Fibroblast of skin of left biceps (primary cell): ENCODE data around the gene ARHGEF28.

Experiments
- DNase-seq, 2 experiments: peaks; one replicate each; pipeline ENCODE4 v3.0.0-alpha.2; 2013; ENCODE audit warnings: low read depth in 2 of 2

Gene ARHGEF28

GRCh38 chr5:73962801-73963425, 336.9 kb downstream of the ARHGEF28 start:
- peak; percentile 42 to 47 for DNase-seq

DNA sequence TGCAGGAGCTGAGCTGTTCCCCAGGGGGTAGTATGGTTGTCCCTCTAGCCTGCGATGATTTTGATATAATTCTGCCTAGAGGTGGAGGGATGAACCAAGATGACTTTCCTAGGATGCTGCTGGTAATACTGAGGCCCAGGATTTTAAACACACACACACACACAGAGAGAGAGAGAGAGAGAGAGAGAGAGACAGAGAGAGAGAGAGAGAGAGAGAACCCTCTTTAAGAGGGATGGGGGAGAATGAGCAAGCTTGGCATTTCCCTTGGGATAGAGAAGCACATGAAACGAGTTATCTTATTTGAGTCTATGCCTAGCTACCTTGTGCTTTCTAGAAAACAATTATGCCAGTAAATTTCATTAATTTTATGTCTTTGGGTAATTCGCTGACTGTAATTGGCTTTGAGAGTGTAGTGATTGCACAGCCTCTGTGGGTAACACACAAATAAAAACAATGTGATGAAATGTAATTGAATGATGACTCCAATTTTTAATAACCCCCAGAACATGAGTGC, 338.4 kb downstream of the ARHGEF28 start:
- DNase-seq = no peak

- DNase-seq = no peak
These were observed 340.5 kb downstream of the ARHGEF28 start for GRCh38 chr5:73966451-73966850.

DNA sequence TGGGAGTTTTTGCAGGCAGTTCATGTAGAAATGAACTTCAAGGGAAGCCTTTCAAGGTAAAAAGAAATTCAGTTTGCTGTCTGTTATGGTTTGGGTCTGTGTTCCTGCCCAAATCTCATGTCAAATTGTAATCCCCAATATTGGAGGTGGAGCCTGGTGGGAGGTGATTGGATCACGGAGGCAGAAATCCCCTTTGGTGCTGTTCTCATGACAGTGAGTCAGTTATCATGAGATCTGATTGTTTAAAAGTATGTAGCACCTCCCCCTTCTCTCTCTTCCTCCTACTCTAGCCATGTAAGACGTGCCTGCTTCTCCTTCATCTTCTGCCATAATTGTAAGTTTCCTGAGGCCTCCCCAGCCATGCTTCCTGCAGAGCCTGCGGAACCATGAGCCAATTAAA, 341.4 kb downstream of the ARHGEF28 start:
- DNase-seq = no peak

DNA sequence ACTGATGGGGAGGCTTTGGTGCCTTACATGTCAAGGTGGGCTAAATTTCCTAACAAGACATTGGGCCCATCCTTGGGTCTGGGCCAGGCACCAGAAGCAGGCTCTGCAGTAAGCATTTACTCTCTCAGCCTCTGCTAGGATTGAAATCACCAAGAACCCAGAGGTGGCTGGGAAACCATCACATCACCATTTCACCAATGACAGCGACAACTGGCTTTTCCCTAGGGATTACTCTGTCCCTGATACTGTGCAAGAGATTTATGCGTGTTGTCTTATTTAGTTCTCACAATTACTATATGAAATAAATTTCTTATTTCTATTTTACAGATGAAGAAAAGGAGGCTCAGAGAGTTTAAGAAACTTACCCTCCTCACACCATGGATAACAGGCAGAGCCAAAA, 342.2 kb downstream of the ARHGEF28 start:
- DNase-seq = no peak

- no peak for DNase-seq
These were observed 342.7 kb downstream of the ARHGEF28 start for GRCh38 chr5:73968729-73969128.

- DNase-seq = no peak
These were observed 343.4 kb downstream of the ARHGEF28 start for GRCh38 chr5:73969195-73970036.

DNA sequence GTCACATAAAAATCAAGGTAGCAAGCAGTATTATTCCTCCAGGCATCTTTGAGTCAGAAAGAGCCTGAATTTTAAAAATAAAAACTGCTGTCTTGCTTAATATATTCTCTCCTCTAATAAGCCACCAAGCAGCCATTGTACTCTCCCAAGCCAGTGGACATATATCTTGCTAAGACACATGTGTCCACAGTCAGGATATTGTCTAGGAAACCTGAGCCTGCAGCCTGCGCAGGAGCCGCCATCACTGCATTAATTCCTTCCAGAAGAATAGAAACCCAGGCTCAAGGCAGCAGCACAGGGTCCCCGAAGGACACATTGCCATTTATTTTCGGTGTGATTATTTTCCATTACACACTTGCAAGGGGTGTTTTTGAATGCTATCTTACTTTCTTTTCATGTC, 345.3 kb downstream of the ARHGEF28 start:
- no peak for DNase-seq

DNA sequence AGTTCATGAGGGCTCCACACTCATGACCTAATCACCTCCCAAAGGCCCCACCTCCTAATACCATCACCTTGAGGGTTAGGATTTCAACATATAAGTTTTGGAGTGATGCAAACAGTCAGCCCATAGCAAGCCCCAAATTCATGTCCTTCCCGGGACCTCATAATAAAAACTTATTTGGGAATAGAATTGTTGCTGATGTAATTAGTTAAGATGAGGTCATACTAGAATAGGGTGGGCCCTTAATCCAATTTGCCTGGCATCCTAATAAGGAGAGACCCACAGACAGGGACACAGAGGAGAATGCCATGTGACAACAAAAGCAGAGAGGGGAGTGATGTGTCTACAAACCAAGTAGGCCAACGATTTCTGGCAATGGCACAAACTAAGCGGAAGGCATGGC, 347.1 kb downstream of the ARHGEF28 start:
- DNase-seq = no peak

DNA sequence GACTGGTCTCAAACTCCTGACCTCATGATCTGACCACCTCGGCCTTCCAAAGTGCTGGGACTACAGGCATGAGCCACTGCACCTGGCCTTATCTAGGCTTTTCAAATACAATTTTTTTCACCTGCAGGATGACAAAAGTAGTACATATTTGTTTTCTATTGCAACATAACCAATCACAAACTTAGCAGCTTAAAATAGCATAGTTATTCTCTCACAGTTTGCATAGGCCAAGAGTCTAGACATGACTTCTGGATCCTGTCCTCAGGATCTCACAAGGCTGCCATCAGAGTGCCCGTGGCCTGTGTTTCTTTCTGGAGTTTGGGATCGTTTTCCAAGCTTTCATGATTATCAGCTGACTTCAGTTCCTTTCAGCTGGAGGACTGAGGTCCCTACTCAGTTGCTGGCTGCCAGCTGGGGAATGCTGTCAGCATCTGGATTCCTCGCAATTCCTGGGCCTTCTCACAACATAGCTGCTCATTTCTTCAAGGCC, 348.9 kb downstream of the ARHGEF28 start:
- no peak for DNase-seq

DNA sequence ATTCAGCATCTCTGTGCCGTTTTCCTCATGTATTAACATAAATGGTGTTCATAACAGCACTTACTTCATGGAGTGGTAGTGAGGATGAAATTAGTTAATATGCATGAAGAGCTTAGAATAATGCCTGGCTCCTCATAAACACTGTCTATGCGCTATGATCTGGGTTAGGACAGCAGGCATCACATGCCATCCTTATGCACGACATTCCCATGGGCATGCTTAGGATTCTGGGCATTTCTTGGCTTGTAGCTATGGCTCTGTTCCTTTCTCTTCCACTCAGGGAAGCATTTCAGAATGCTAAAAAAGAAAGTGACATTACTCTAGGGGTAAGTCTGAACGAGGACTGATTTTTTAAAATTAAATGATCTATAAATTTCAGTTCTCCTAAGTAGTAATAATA, 349.8 kb downstream of the ARHGEF28 start:
- no peak for DNase-seq

DNA sequence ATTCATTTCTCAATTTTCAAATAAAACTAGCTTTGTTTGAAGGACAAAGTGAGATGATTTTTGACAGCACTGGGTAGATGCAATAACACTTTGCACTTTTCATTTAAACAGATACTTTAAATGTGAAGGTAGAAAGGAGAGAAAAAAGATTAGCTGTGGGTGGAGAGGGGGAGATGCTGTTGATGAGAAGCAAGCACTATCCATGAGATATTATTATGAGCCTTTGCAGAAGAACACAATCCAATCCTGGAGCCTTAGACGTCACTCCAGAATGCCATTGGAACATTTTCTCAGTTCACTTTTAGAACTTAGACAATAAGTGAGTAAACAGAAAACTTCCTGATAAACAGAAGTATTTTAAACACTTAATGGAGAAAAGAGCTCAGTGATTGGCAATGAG, 351.1 kb downstream of the ARHGEF28 start:
- no peak for DNase-seq

GRCh38 chr5:73979321-73979720, 353.3 kb downstream of the ARHGEF28 start:
- no peak for DNase-seq

GRCh38 chr5:73981704-73982103, 355.7 kb downstream of the ARHGEF28 start:
- no peak for DNase-seq

GRCh38 chr5:73983644-73984043, 357.6 kb downstream of the ARHGEF28 start:
- DNase-seq = no peak

GRCh38 chr5:73985145-73985544, 359.1 kb downstream of the ARHGEF28 start:
- peak in 1 of 2 experiments; percentile 8 for DNase-seq

DNA sequence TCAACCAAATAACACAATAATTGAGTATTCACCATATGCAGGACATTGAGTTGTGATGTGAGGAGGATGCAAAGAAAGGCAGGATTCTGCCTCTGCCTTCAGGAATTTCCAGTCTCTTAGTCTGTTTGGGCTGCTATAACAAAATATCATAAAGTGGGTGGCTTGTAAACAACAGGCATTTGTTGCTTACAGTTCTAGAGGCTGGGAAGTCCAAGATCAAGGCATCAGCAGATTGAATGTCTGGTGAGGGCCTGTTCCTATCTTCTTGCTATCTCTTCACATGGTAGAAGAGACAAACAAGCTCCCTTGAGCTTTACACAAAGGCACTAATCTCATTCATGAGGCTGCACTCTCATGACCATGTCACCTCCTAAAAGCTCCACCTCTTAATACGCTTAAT, 360.7 kb downstream of the ARHGEF28 start:
- no peak for DNase-seq

DNA sequence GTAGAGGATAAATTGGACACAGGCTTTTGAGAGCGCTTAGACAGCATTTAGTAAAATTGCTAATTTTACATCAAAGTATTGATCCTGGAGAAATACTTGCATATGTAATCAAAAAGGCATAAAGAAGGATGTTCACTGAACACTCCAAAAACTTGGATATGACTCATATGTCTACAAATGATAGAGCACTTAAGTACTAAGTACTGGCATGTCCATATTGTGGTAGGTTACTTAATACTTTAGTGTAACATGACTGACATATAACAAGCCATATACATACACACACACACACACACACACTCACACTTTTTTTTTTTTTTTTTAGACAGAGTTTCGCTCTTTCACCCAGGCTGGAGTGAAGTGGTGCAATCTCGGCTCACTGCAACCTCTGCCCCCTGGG, 361.9 kb downstream of the ARHGEF28 start:
- DNase-seq = no peak

DNA sequence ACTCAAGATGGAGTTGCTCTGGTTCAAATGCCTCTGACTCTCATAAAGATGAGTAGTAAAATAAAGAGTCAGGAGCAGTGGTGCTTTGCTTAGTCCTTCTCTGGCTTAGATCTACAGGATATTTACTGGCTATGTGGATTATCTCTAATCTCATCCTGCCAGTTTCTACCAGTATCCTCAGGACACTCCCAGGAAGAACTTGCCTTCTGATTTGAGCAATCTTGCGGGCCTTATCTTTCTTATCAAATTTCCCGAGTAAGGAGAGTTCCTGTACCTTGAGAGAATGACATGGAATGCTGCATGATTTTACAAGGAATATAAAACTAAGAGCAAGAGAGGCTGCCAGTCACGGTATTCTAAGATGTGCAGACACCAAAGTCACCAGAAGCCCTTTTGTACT, 364.0 kb downstream of the ARHGEF28 start:
- no peak for DNase-seq
